NK-92 treated with Interleukin-12 subunit alpha and Interleukin-12 subunit beta, amount 100 ng/mL, for 24 hours (cell line): ENCODE results near the gene AKAP6.
"Not testable (repeated sequence)": the region's sequence is repeated elsewhere in the genome, so short reads cannot be mapped to it uniquely, and the experiment has no call there.

Experiments used
- DNase-seq: peaks from one replicate; lab custom pipeline; 2025; lab: John Stamatoyannopoulos, UW

AKAP6 gene

DNA sequence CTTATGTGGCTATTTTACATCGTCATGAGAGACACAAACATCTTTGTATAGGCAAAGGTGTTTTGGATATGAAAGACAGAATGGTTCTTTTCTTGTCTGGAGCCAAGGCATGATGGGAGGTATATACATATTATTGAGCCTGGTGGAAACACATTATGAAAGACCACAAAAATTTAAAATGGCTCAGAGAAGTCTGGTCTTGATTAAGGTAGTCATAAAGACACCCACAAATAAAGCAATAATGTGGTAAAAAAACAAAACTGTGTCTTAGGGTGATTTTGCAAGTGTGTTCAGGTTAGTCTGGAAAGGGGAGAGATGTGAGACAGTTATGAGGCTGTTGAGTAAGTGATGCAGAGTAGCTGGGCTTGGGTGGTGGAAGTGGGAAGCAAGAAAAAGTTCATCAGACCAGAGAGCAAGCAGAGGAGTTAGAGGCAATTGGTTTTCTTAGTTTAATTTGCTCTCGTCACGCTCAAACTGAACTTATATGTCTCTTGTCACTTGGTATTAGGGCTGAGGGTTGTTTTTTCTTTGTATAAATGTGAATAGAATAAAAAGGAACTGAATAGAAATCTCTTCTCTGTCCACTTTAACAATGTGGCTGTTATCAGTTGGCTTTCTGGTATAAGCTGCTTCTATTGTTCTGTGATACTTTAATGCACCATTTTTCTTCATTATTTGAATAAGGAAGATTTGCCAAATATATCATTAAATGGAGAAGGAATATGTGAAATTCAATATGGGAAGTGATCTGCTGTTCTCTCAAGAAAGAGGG lies 115.0 kb downstream of the AKAP6 start:
- DNase-seq = no peak

DNA sequence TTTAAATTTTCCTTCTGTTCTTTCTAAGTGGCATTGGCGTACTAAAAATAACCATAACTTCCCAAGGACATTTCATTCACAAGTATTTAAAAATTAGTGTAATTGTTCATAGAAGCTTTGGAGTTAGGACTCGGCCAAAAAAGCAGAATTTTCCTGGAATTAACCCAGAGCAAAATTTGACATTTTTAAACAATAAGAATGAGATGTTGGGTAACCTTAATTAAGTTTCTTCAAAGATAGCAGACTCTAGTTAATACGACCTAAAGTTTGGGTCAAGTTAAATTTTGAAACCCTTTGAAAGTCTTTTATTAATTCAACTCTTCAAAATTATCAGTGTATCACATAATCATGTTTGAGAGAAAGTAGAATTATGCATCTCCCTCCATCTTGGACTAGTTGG lies 118.3 kb downstream of the AKAP6 start:
- DNase-seq = no peak

DNA sequence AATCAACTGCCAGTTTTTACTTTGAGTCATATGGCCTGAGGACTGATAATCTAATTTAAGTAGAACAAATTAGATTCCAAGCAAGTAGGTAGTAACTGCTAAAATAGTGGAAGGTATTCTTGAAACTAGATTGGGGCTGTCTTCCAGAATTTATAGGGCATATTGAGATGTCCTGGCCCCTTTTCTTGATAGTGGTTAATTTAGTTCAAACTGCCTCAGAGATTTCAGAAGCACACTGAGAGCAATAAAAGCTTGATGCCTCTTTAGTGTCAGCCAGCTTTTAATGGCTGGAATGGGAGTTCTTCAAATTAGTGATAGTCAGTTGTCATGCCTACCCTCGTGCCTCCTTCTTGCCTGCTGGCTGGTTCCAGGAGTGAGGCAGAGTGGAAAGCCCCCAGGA lies 120.5 kb downstream of the AKAP6 start:
- DNase-seq = no peak

DNA sequence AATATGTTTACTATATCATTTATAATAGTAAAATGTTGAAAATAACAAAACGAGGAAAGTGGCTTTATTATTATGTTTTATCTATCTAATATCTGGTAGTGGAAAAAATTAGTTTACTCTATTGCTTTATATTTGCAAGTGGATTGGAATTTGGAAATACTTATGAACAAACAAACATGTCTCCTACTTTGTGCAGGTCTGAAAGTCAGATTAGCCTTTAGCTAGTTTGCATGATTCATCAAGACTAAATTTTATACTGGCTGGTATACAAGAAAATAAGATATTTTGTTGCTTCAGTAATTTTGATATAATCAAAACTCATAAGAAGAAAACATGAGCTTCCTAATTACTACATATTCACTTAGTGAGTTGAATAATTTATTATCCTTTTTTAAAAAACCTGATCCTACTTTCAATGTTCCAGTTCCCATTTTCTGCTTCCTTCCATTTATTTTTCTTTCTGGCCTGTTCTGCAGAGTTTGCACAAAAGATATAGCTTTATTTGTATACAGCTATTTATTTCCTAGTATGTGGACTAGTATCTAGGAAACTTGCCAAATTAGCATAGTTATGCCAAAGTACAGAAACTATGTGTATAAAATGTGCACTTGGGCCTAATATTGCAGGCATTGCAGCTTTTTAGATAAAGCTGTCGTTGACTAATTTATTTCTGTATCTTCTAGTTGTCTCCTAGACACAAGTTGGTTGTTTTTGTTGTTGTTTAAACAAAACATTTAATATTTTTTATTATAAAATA lies 122.0 kb downstream of the AKAP6 start:
- DNase-seq = no peak

DNA sequence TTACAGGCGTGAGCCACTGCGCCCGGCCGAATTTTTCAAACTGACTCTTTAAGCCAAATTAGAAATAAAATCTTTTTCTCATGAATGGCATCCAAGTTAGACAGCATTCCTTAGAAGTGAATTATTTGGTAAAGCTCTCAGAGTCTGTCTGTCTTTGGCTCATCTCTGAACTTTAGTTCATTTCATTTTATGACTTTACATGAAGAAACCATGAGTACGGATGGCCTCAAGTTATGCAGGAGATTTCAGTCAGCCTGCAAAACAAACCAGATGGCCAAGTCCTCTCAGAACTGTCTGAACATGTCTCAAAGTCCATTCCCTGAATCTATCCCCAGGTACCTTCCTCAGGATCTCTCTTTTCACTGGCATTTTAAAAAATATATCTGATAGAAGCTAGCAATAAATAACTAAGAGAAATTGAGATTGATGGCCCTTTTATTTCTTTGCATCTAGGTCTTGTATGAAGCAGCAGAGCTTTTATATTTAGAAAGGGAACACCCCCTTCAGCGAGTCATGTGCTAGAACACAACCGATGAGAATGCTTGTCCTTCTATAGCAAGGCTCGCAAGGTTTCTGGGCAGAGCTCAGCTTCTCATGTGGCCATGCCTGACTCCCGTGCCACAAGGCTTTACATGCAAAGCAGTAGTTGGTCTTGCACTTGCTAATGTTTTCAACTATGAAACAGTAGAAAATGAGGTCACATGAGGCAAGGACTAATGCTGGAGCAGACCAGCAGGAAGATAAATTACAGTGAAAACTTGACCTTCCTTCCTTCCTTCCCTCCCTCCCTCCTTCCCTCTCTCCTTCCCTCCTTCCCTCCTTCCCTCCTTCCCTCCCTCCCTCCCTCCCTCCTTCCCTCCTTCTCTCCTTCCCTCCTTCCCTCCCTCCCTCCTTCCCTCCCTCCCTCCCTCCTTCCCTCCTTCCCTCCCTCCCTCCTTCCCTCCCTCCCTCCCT lies 125.0 kb downstream of the AKAP6 start:
- DNase-seq = no peak

DNA sequence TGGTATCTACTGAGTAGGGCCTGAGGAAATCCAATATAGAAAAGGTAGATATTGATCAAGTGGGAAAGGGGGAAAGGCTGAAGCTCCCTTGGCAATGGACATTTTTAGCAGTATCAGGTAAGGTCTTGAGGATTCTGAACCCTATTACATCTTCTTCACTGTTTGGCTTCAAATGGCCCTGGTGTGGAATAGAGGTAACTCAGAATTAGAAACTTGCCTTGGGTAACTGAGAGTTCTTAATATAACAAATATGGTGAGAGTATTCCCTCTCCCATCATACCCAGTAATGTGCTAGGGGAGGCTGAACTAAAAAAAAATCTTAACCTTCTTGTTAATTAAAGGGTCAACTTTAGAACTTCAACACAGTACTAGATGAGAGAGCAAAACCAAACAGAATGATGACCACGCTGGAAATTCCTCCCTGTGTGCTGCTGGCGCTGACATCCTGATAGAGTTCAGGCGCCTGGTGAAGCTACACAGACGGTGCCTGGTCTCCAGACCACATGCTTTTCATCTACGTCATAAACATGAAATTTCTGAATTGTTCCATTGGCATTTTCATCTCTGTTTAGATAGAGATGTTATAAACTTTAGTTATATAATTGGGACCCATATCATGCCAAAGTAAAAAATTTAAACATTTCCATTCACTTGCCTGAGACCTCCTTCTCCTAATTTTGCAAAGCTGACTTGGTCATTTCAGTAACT lies 128.3 kb downstream of the AKAP6 start:
- DNase-seq = no peak

DNA sequence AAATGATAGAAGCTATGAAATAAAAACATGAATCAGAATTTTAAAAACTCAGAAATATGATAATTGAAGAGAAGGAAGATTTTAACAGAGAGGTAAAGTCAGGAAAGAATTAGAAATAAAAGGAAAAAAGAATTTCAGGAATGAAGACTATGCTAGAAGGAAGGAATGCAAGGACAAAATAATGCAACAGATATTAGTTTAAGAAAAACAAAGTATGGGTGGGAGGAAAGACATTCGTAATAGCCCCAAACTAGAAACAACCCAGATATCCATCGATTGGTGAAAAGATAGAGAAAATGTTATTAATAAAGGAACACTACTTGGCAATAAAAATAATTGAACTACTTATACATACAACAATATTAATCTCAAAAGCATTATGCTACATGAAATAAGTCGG lies 129.6 kb downstream of the AKAP6 start:
- DNase-seq = no peak

DNA sequence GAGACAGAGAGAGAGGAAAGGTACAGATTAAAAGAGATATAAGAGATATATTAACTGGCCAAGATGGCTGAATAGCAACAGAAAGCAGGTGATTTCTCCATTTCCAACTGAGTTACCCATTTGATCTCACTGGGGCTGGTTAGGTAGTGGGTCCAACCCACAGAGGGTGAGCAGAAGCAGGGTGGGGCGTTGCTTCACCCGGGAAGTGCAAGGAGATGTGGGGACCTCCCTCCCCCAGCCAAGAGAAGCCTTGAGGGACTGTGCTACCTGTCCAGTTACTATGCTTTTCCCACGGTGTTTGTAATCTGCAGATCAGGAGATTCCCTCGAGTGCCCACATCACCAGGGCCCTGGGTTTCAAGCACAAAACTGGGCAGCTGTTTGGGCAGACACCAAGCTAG lies 131.2 kb downstream of the AKAP6 start:
- DNase-seq = no peak

DNA sequence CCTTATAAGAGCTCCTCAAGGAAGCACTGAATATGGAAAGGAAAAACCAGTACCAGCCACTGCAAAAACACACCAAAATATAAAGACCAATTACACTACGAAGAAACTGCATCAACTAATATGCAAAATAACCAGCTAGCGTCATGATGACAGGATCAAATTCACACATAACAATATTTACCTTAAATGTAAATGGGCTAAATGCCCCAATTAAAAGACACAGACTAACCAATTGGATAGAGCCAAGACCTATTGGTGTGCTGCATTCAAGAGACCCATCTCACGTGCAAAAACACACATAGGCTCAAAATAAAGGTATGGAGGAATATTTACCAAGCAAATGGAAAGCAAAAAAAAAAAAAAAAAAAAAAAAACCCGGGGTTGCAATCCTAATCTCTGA lies 133.5 kb downstream of the AKAP6 start:
- DNase-seq = not testable (repeated sequence)

DNA sequence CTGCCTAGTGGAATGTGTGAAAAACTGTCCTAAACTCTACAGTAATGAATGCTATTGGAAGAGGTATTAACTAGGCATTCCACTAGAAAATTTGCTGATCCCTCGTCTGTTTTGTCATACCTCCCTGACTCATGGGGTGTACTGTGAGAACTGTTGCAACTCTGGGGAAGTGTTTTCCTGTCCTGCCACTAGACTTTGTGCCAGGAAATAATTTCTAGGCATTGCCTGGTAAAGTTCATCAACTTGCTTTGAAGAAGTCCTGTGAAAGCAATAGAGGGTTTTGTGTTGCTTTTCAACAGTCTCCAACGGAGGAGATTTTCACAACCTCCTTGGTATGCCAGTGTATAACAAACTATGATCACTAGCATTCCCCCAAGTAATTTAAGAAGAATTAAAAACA lies 139.9 kb downstream of the AKAP6 start:
- DNase-seq = no peak

DNA sequence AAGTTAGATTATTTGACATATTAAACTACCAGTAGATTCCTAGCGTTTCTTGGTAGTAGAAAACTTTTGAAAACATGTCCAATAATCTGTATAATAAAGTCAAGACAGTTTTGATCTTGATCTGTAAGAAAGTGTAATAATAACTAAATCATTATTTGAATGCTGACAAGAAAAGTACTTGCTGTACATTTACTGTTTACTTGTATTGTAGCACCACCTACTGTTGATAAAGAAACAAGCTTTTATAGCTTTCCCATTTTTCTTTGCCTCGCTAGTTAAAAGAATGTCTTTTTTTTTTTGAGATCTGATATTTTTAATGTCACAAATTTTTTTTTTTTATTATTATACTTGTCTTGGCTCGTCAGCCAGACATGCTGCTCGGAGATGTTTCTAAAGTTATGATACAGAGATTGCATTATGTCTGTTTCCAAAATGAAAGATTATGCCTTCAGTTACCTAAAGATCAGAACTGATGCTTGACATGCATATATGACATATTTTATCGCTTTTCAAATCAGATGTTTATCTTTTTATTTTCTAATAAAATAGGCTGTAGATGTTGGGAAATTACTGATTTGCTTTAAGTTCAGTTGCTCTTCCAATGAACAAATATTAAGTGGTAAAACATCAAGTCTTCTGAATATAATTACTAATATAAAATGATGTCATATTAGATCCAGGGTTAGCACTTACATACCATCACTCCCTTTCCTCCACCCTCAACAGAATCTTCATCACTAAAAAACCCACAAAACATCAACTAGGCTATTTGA lies 140.5 kb downstream of the AKAP6 start:
- DNase-seq = no peak

DNA sequence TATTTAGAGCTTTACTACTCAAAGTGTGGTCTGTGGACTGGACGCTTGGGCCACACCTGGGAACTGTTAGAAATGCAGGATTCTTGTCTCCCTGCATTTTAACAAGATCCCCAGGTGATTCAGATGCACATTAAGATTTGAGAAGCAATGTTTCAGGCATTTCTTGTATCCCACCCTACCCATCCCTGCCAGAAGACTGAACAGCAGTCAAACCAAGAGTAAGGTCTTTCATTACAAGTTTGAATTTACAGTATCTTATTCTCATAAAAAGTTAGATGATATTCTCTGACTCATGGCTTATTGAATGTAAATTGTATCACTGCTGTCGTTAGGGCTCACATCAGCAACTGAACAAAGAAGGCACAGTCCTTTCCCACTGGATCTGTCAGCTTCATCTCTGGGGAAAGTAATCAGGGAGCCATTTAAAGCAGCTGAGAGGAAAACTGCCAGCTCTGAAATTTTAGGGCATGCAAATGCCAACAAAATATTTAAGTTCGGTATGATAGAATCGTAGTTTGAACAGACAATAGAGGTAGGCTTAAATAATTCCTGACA lies 141.1 kb downstream of the AKAP6 start:
- no peak for DNase-seq

DNA sequence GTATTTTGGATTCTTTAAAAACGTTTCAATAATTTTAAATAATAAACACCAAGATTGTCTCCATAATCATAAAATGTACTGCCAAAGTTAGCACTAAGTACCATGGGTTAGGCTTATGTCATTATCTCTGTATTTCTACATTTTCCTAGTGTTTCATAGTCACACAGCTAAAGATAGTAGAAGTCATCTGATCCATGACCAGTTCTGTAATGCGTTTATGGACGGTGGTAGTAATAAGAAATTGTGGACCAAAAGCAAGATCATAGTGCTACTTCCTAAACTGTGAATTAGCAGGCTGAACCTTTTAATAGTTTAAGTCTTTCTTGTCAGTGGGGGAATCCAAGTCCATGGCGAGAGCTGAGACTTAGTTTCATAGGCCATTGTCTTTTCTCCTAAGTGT lies 142.1 kb downstream of the AKAP6 start:
- DNase-seq = no peak

DNA sequence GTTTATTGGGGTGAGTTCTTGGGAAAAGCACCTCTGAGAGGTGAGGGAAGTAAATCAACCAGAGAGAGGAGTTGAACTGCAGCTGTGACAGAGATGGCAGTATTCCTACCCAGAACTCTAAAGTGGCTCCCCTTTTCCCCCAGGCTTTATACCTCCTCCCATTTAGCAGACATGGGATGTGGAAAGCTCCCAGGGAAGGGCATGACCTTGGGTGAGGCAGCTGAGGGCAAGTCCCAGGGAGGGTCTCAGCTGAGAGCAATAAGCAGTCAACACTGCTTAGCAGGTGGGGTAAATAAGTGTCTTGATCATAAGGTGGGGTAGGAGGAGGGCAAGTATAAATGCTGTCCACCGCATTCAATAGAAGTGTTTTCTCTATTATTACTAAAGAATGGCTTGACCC lies 143.0 kb downstream of the AKAP6 start:
- no peak for DNase-seq

DNA sequence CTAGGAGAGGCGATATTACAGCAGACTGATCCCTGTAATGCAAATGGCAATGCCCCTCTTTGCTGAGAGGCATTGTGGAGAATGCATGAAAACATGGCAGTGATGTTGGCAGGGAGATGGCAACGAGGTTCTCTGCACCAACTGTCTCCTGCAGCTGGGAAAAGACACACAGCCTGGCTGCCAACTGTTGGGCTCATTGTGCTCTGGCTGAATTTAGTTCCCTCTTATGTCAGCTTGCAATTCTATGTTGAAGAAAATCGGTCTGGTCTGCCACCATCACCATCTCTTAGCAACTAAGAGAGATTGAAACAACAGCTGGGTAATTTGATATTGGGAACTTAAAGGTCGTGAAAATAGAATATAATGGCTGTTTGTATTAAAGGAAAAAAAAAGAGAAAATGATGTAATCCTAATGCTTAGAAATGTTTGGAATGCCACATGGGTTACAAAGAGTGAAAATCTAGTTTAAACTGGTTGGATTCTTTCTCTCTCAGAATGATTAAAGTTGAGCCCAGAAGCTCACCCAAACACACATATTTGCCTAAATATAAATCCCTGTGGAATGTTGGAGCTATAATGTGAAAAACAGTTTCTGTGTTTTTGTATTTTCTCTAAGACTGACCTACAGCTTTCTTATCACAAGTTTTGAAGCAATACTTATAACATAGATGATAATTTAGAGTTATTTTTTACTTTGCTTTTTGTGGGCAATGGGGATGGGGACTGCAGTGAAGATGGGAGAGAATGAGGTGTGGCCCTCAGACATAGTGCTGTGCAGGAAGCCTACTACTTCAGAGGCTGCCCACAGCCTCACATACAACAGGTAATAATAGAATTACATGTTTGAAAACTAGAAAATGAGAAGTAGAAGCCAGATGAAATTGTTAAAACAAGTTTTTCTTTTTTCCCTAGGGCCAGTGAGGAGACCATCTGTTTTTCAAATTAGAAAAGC lies 143.7 kb downstream of the AKAP6 start:
- DNase-seq = no peak

DNA sequence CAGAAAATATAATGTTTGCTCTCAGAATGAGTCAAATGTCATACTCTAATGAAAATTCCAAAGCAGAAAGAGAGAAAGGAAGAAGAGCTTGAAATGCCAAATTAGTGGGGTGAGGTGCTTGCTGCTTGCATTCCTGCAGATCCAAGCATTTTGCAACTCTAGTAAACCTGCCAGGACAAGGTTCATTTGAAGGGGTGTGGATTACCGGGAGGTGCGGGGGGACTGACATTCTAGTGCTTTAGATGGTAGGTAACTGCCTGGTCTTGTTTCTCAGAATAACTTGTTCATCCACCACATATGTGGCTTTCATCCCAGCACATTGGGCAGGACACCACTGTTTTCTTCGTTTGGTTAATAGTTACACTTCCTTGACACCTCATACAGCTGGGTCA lies 144.4 kb downstream of the AKAP6 start:
- no peak for DNase-seq

DNA sequence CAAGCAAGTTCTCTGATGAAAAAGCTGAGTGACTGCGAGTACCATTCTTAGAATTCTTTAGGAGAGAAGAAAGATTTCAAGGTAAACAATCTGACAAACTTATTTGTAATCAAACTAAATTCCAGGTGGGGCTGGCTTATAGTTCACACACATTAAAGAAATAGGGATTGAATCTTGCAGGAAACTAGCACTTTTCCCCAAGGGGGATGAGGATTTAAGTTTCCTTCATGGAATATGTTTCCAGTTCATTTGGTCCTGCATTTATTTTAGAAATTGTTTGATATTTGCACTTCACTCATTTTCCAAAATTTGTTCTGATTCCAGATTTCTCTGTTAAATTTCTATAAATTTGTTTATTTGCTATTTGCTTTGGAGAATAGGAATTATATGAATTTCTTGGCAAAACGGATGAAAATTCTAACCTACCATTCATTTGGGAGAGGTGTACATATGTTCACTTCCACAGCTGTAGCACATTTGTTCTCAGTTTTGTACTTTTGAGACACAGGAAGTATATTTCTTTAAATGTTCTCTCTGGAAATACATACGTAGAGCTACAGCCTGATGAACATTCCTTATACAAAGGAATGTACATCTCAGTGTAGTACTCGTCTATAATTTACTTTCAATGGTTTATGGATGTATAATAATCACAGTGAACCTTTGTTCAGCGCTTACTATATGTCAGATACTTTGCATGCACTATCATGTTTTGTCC lies 145.5 kb downstream of the AKAP6 start:
- DNase-seq = no peak

DNA sequence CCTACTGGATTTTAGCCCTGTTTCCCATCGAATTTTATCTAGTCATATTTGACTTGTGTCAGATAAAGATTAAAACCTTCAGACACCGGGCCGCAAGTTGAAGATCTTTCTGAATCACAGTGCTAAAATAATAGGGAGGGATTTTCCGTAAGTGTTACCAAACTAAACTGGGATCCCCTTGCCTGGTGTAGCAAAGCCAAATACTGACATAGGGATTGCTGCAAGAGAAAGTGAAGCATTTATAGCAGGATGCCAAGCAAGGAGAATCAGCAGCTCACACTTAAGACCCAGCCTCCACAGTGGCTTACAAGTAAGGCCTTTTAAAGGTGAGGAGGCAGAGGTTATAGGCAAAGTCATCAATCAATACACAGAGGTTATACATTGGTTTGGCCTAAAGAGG lies 147.4 kb downstream of the AKAP6 start:
- DNase-seq = no peak

DNA sequence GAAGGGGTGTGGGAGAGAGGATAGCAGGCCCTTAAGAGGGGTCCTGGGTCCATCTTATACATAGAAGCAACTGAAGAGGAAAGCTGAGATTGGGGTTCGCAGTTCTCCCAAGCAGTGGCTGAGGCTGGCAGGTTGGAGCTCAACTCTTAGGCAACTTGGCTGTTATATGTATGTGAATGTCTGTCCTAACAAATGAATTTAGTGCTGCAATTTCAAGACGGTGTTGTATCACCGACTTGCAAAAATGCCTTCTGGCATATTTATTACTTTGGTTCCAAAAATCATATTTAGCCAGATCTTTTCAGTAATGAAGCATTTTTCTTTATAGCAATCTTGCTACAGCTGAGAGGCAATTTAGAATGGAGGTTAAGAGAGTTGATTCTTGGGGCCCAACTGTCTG lies 148.3 kb downstream of the AKAP6 start:
- no peak for DNase-seq
